LNCAP (cell line): ENCODE data around the gene EDAR.

ENCODE experiments used
- CTCF ChIP-seq: fragments of 450-650 bp; IDR thresholded peaks from 2 replicates; pipeline ENCODE4 v1.5.1; 2017; ENCODE audit warnings: mild to moderate bottlenecking

Gene EDAR

DNA sequence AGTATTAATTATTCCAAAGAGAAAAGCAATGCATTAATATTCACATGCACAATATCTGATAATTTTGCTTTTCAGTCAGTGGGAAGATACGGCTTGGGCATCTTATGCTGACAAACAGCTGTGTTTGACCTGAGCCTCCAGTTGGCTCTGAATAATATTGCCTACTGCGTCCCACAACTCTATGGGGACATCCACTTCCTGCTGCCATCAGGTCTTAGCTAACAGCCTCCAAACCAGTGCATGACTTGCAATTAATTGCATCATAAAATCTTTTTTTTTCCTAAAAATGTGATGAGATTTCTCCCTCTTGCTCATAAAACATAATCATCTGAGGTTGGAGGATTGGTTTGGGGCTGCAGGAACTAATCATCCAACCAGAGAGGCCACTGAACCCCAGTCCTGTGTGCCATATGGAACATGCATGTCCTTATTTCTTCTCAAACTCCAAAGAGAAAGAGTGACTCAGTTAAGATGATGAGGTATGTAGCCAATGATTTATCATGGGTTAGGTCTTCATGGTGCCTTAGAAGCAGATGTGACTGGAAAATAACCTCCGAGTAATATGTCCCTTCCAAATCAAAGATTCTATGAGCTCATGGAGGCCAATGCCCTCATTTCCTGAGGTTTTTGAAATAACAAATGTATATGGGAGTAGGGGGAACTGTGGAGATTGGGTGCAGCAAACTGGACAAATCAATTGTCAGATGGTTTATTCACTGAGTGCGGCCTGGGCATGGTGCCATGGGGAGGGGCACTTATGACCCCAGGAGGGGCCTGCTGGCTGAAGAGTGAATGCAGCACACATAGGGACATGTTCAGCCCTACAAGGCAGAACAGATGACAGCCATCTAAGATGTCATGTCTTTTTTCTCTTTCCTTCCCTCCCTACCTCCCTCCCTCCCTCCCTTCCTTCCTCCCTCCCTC lies 39.4 kb downstream of the EDAR start:
- no peak for TF ChIP-seq CTCF

DNA sequence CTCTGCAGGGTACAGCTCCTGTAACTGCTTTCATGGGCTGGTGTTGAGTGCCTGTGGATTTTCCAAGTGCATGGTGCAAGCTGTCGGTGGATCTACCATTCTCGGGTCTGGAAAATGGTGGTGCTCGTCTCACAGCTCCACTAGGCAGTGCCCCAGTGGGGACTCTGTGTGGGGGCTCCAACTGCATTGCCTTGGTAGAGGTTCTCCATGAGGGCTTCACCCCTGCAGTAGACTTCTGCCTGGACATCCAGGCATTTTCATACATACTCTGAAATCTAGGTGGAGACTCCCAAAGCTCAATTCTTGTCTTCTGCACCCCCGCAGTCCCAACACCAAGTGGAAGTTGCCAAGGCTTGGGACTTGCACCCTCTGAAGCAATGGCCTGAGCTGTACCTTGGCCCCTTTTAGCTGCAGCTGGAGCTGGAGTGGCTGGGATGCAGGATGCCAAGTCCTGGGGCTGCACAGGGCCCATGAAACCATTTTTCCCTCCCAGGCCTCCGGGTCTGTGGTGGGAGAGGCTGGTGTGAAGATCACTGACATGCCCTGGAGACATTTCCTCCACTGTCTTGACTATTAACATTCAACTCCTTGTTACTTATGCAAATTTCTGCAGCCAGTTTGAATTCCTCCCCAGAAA lies 41.6 kb downstream of the EDAR start:
- TF ChIP-seq CTCF, result no peak

DNA sequence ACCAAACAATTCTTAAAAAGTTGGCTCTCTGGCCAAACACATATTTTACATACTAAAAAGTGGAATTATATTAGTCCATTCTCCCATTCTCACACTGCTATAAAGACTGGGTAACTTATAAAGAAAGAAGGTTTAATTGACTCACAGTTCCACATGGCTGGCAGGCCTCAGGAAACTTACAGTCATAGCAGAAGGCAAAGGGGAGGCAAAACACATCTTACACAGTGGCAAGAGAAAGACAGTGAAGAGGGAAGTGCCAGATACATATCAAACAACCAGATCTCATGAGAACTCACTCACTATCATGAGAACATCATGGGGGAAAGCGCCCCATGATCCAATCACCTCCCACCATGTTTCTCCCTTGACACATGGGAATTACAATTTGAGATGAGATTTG lies 42.6 kb downstream of the EDAR start:
- TF ChIP-seq CTCF, result no peak

DNA sequence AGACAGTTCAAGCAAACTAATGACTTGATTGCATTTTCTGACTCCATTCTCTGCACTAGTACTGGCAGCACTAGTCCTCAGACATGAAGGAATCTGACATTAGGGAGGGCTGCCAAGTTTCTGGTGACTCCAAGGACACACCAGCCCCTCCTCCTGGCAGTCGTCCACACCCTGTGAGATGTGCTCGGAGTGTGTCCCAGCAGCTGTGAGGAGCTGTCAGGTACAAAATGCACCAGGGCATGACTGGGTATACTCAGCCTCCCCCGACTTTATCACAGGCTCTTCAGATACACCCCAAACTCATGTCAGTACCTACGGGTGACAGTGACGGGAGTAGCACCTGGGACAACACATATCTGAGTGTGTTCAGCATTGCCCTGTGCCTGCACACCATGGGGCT lies 43.1 kb downstream of the EDAR start:
- TF ChIP-seq CTCF, result no peak

DNA sequence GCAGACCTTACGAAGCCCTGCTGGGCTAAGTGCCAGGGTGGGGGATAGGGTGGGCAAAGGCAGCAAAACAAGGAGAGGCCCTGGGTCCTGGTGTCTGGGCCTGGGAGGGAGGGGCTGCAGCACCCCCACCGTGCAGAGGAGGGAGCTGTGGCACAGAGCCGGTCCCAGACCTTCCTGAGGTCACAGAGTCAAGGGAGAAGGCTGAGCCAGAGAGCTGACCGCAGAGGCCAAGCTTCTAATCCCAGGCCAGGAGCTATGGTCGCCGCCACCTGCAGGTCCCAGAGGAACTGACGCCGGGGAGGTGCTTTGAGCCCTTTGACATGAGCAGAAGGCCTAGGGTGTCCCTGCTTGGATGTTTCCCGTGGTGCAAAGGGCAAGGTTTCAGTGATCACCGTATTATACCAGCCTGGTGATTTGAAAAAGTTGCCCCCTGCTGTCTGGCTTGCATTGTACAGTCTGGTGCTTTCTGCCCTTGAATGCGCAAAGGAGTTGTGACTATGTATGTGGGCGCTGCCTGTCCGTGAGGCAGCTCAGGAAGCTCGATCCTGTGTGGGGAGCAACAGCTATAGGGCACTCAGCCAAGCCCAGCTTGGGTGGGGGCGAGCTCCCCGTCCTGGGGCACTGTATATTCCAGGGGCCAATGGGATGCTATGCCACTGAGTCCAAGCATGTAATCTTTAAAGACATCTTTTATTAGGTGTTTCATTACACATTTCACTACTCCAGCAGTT lies 44.3 kb downstream of the EDAR start:
- 0 out of 2 replicates have a peak, but pooled peaks have one; percentile 10 for TF ChIP-seq CTCF

DNA sequence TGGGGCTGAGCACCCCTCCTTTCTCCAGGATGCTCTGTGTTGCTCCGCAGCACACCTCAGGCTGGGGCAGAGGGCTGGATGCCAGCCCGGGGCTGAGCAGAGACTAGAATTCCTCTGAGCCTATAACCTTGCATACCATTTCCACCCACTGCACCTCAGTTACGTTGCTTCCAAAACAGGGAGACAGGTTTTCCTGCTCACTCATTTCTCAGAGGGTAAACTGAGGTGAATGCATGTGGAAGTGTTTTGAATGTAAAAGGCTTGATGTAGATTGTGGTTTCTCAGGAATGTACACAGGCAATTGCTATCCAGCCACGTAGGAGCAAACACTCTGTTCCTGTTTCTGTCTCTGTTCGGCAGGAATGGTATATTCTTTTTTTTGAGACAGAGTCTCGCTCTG lies 45.3 kb downstream of the EDAR start:
- TF ChIP-seq CTCF, result no peak

DNA sequence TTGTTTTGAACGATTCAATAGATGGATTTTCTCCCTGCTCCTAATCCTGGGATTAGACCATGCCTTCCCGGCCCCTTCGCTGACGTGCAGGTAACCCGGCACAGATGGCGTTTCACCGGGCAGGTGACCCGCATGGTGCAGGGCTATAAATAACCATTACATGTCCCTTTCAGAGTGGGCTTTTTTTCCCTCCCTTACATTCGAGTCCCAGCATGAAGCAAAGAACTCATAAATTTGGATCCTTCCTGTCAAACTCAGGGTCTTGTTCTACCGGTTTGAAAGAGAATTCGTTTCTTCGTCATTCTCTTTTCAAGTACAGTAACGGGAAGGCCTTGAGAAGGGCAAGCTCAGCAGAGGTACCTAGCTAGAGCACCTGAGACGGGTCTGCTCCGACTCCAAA lies 46.1 kb downstream of the EDAR start:
- no peak for TF ChIP-seq CTCF
